G401.6 (cell line): ENCODE results near the gene TCF20.

Experiments used
- FAIRE-seq: peaks from 2 replicates; lab custom pipeline; 2012; peaks lifted over from hg19 to GRCh38; lab: Jason Lieb, UNC

The TCF20 gene

DNA sequence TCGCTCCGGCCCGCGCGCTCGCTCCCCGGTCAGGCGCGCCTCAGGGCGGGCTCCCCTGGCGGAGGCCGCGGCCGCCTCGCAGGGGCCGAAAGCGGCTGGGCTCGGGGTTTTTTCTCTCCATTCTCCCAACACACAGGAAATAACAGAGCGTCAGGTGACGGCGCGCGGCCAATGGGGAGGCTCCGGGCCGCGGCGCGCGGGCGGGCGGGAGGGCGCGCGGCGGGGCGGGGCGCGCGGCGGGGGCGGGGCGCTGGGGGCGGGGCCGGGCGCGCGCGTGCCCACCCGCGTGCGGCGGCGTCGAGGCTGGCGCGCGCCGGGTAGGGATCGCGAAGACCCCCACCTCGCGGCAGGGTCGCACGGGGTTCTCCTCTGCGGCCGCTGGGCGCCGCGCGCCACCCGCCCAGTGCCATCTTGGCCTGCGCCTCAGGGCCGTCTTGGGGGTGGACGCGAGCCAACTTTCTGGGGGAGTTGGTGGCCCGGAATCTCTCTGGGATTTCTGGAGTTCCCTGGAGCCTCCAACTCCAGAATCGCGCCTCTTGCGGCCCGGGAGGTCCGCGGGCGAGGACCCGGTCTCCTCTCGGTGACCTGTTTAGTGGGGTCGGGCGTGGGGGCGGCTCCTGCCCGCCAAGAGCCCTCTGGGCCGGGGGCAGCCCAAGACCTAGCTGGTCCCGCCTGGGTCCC is at the start of gene TCF20:
TSS of gene TCF20 (minus strand) at position 144 of the 681 bp plus-strand sequence. CDS start 55,348 bp downstream, outside the sequence.
- FAIRE-seq: no peak

DNA sequence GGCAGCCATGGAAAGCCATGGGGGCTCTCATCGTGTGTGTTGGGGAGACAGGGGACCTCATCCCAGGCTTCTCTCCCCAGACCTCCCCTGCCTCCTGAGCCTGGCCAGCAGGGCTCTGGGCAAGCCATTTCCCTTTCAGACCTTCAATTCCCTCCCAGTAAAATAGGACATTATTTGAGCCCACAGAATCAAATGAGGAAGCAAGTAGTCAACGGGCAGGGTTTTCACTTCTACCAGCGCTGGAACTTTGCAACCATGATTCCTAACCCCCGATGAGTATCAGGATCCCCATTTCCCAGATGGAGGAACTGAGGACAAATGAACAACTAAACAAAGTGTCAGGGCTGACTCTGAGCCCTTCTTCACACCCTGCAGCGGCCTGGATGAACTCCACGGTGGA is 48.9 kb upstream of the TCF20 start:
- no peak for FAIRE-seq

DNA sequence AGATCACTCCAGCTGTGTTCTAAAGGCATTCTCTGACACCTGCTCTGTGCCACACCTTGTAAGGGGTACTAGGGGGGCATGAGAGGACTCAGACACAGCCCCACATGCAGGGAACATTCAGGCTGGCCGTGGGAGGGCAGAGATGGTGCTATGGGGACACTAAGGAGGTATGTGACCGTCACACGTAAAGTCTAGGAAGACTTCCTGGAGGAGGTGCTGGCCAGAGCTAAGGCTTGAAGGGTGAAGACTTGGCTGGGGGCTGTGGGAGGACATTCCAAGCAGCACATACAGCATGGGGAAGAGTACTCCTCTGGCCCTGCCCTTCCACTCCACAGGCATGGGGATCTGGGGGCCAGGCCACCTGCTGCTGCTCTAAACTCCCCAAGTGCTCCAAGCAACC is 48.5 kb upstream of the TCF20 start:
- no peak for FAIRE-seq

DNA sequence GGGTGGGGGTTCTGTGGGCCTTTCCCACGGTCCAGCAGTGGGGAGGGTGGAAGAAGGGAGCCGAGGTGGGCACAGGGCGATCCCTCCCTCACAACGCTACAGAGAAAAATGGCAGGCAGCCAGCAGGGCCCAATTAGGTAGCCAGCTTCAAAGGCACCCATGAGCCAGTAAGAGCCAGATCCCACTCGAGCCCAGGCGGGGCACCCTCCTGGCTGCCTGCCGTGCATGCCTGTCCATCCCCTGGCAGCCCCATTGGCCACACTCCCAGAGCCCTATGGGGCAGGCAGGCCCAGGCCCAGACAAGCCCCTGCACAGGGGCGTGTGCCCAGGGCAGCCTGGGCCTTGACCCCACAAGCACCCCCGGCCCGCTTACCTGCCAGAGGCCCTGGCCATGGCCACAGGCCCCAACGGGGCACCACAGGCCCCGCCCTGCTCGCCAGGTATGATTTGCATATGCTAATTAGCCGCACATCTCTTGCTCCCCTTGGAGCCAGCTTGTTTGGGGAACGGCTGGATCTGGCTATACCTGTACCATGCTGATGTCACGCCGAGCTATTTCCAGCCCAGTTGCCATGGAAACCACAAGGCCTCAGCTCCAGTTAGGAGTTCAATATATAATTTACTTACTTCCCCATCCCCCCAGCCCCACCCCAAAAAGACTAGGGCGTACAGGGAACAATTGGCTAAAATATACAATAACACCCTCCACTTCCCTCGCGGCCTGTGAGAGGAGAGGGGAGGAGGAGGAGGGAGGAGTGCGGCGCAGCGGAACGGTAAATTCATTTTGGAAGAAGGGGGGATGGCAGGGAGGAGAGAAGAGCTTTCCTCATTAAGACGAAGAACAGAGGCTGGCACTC is 47.5 kb upstream of the TCF20 start:
- no peak for FAIRE-seq

DNA sequence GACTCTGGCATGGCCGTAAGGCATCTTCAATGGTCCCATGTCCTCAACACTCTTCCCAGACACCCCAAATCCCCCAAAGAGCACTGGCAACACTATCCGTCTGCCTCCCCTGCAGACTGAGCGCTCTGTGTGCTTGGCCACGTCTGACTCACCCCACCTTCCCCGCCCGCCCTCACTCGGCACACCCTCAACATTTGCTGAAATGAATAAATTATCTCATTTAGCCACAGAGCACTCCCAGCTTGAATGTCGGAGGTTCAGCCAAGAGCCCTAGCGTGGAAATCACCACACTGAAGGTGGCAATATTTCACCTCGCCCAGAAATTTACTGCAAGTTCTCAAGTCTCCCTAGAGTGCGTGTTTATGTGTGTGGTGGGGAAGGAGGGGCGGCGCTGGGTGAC is 46.6 kb upstream of the TCF20 start:
- no peak for FAIRE-seq

DNA sequence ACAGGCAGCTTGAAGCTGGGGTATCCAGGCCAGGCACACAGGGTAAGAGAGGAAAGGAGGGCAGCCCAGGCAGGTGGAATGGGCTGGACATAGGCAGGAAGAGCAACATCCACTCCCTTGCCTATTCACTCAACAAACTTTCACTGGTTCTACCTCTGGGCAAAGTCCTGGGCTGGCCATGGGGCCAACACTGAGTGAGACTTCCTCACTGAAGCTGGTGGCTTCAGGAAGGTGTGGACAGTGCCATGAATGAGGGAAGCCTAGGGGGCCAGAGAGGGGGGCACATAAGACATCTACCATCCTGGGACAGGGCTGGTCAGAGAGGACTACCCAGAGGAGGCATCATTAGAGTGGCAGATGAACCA is 44.9 kb upstream of the TCF20 start:
- FAIRE-seq: no peak

DNA sequence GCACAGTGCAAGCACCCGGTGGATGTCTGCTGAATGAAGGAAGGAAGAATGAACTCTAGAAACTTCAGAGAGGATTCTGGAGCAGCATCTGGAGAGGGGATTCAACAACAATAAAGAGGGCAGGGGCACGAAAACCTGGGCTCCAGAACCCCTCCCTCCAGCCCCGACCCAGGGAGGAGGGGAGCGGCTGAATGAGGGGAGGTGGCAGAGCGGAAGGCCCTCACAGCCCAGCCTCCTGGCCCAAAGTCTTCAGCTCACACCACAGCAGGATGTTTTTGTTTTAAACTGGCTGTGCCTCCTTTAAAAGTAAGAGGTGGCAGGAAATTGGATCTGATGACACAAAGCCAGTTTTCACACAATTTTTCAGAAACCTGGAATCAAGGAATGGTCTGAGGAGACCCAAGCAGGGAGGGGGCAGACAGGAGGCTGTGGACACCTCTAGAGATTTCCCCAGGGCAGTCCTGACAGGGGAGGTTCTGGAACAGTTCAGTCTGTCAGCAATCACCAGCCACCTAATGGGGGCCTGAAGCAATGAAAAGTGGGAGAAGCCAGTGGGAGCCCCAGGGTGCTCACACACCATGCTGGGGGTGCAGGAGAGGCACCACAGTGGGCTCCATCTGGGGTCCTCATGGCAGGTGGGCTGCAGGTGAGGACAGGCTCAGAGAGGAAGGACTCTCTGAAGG is 44.4 kb upstream of the TCF20 start:
- no peak for FAIRE-seq

DNA sequence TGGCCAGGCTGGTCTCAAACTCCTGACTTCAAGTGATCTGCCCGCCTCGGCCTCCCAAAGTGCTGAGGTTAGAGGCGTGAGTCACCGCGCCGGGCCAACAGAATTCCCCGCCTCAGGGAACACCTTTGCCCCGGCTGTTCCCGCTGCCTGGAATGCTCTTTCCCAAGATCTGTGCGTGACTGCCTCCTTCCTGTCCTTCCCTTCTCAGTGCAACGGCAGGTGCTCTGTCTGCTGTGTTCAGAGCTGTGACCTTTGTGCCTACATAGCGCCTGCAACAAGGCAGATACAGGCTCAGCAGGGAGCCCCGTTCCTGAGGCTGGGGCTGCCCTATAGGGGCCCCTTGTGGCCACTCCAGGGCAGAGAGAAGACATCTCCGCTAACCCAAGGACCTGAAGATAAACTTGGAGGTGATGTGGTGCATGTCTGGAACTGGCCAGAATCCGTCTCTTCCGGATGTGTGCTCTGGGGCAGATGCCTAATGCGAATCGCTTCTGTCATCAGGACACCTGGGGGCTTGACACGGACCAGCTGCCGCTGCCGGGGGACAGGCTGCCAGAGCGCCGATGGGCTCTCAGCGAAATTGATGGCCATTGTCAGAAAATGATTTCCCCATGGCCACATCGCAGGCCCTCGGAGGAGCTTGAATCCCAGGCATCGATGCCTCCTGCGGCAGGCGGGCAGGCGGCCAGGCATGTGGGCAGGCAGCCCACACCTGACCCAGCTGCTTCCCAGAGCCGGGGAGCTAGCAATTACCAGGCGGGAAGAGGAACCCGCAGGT is 43.5 kb upstream of the TCF20 start:
- FAIRE-seq: no peak

DNA sequence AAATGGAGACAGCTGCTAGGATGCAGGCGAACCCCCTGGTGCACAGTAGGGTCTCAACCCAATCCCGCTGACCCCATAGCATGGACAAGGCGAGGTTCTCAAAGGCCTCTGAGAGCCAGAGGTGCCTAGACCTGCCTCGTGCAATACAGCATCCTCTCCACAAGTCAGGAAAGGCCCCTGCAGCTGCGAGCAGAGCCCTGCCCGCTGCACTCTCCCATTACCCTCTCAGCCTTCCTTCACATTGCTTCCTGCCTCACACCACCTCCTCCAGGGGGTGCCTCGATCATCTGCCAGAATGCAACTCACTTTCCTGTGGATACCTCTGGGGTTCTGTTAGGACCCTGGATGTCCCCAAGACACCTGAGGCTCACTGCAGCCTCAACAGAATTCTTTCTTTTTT is 42.8 kb upstream of the TCF20 start:
- FAIRE-seq: no peak

DNA sequence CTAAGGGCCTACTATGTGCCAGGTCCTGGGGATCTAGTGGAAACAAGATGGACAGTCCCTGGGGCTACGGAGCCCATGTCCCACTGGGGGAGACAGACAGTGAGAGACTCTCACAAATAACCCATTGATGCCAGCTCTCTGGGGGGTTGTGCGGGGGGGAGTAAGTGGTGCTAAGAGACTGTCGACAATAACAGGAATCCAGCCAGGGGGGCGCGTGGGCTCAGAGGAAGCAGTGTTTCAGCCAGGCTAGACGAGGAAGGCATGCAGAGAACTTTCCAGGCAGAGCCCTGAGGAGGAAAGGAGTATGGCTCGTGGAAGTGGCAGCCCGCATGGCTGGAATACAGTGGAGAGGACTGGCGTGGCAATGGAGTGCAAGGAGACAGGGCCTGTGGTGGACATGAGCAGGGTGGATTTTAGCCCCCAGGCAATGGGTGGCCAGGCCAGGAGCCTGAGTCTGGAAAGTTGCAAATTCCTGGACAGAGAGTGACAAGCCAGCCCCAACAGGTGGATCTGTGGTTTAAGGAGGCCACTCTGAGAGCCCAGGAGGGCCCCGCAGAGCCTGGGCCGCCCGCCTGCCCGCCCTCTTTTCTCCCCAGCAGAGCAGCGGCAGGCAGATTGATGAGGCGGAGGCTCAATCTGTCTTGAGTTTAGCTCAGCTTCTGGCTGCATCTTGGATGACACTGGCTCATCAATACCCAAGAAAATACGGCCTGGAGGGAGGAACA is 40.0 kb upstream of the TCF20 start:
- FAIRE-seq: no peak

DNA sequence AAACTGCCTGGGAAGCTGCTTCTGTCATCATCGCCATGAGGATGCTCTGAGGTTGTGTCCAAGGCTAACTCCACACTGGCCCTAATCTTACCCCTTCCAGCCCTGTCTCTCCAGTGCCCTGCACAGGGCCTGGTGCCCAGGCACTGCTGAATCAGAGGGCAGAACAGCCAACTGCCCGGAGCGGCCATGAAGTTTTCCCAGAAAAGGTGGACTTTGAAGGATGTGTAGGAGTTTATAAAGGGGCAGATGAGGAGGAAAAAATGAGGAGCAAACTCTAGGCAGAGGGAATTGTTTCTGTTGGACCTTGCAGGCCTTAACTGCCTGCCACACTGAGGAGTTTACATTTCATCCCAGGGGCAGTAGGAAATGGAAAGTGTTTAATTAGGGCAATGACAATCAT is 39.4 kb upstream of the TCF20 start:
- FAIRE-seq: no peak

DNA sequence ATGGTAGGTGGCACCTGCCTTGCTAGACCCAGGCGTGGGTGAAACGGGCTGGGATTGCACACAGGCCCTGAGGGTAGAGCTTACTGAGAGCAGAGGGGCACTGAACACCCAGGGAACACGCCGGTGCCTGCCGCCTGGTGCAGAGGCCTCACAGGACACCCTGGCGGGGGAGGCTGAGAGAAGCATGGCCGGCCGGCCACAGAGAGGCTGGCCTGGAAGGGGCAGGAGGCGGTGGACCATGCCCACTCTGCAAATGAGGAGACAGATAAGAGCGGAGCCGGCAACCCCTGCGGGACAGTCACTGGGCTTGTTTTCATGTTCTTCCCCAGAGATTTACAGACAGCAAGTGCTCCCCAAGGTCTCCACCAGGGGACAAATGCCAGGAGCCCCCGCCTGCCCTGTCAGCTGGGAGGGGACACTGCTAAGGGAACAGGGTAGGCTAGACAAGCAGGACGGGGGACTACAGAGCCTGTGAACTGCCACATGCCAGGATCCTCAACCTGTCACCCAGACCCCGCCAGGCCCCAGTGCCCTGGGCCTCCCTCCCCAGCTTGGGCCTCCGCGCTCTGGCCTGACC is 38.5 kb upstream of the TCF20 start:
- FAIRE-seq: no peak

DNA sequence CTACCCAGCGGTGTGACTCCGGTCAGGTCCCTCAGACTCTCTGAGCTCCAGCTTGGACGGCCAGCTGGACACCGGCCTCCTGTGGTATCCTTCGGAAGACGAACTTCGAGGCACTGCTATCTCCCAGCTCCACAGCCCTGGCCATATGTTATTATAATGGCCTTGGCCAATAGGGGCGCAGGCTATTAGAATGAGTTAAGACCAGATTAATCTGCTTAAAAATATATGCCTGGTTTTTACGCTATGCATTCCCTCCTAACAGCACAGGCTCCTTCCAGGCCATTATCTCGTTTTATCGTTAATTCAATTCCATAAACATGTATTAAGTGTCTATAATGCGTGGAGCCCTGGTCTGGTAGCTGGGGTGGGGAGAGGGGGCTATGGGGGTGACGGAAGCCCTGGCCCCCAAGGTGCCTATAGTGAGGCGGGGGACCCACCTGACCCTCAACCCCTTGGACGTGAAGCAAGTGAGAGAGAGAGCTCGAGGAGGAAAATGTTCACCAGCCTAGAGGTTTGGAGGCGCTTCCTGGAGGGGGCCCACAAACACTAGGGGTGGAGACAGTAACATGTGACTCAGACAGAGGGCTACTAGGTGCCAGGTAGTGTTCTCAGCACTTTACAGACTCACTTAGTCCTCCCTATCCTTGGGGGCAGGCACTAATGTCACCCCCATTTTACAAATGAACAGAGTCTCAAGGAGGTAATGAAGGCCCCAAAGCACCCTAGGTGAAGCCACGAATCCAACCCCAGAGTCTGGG is 37.5 kb upstream of the TCF20 start:
- no peak for FAIRE-seq

DNA sequence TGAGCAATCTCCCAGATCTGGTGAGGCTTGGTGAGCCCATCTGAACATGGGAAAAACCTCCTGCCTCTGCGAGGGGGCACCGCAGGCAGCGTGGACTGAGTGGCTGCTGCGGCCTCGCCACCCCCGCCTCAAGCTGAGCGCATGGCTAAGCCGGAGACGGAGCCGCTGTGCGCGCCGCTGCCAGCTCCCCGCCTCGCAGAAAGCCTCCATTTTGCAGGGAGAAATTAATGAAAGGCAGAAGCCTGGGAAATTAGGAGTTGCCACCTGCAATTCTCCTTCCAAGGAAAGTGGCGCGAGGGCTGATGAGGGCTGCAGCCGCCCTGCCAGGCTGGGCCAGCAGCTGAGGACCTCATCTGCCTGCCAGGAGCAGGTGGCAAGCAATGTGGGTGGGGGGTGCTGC is 35.6 kb upstream of the TCF20 start:
- no peak for FAIRE-seq

DNA sequence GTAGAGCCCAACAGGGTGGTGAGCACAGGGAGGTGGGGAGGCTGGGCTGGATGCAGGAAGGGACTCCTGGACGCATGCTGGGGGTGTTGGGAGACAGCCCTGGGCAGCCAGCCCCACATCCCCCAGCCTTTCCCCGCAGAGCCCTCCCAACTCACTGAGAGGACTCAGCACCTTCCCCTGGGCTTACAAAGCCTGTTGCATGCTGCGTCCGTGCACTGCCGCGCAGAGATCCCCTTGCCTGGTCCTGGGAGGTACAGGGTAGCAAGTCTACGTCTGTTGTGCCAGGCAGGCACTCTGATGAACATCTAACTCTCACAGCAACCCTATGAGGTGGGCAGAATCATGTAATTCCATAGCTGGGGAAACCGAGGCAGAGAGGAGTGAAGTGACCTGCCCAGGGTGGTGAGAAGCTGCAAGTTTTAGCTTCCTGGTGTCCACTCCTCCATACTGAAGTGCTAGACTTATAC is 33.9 kb upstream of the TCF20 start:
- no peak for FAIRE-seq

DNA sequence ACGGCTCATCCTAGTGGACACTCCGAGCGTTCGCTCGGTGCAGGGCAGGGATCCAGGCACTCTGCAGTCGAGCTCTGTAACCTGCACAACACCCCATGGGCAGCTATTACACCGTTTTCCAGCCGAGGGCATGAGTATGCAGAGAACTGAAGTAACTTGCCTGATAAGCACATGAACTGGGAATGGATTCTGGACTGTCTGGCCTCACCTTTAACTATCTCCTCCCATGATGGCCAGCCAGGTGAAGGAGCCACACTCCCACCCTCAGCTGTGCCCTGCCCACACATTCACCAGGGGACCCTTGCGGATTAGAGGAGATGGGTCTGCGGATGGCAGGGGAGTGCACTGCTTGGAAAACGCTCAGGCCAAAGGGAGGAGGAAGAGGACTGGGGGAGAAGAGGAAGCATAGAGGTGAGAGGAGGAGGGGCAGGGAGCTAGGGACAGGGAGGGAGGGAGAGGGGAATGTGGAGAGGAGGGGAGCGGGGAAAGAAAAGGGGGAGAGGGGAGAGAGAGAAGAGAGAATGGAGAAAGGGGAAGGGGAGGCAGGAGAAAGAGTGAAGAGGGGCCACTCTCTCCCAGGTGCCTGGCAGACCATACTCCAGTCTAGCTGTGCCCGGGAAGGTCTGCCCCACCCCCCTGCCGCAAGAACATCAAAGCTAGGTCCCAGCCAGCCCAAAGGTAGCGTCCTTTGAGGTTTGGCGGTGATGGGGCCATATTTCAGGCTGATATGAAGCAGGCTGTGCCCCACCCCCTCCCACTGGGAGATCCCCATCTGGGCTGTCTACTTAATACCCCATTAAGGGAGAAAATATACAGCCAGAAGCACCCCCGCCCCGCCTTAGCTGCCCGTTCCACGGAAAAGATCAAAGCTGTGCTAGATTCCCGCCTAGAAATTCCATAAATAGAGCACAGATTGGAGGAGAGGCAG is 33.2 kb upstream of the TCF20 start:
- no peak for FAIRE-seq

DNA sequence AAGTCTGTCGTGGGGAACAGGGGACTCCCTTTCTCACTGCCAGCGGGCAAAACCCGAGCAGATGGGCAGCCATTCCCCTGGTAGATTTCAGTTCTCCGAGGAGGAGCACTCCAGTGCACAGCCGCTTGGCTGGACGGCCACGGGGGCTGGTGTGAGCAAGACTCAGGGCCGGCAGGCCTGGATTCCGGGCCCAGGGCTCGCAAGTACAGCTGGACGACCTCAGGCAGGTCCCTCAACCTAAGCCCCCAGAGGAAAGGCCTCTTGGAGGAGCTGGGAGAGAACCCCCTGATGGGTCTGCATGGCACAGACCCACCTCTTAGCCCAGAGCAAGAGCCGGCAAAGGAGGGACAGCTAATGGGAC is 31.3 kb upstream of the TCF20 start:
- FAIRE-seq: no peak

DNA sequence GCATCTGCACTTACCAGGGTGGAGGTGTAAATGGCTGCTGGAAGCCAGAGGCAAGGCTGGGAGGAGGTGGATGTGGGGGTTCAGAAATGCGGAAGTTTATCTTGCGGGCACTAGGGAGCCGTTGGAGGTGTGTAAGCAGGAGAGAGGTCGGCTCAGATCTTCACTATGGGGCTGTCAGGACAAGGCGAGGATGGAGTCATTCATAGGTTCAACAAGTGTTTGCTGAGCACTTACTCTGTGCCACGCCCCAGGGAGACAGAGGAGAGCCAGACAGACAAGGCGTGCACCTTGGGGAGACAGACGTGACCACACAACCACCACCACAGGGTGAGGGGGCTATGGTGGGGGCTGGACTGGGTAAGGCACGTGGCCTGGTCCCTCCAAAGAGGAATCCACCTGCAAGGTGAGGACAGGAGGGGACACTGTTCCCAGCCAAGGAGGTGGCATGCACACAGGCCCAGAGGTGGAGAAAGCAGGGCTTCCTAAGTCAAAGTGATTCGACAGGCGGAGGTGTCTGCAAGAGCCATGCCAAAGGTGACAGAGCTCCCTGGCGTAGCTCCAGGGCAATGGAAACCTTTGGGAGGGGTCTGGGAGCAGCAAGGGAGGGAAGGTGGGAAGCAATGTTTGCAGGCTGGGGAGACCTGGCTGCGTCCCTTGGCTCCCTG is 30.8 kb upstream of the TCF20 start:
- no peak for FAIRE-seq
